SIG-M5 treated with dmso at 0.1 percent for 504 hours (cell line): ENCODE data around the gene ZNF385D.

Source experiments
- DNase-seq: peaks from one replicate; lab custom pipeline; 2025; ENCODE audit not compliant: unreplicated experiment; lab: John Stamatoyannopoulos, UW

The ZNF385D gene, protein sequence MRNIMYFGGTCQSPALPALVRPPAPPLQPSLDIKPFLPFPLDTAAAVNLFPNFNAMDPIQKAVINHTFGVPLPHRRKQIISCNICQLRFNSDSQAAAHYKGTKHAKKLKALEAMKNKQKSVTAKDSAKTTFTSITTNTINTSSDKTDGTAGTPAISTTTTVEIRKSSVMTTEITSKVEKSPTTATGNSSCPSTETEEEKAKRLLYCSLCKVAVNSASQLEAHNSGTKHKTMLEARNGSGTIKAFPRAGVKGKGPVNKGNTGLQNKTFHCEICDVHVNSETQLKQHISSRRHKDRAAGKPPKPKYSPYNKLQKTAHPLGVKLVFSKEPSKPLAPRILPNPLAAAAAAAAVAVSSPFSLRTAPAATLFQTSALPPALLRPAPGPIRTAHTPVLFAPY

DNA sequence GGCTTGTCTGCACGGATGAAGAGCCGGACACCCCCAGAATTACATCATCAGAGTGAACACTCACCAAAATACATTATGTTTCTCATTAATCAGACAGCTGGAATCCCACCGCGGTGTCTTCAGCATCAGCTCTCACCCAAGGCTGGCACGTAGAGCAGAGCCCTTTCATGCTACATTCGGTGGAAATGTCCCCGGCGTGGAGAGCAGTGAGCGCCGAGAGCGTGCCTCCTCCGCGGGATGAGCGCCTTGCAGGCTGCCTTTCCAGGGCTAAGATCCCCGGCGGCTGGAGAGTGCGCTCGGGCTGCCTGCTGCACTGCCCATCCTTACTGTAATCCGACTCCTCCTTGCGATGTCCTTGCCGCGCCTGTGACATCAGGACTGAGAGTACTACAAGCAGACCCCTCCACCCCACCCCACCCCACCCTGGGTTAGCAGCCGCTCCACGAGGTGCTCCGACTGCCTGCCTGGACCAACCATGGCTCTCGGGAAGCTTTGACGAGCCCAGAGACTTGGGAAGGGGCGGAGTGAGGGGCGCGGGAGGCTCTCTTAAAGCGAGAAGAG, at the start of gene ZNF385D:
Gene ZNF385D, minus strand, starts transcription at position 380 of the 561 bp plus-strand sequence. Its CDS starts 294 bp downstream, at position 86.
- DNase-seq, result no peak

- DNase-seq, result no peak
Measured at GRCh38 chr3:21798356-21799088, 47.5 kb upstream of the ZNF385D start.

GRCh38 chr3:21795921-21796320, 44.9 kb upstream of the ZNF385D start:
- no peak for DNase-seq

GRCh38 chr3:21795152-21795837, 44.3 kb upstream of the ZNF385D start:
- no peak for DNase-seq

- DNase-seq, result no peak
Measured at GRCh38 chr3:21794291-21794690, 43.3 kb upstream of the ZNF385D start.

- DNase-seq, result no peak
Measured at GRCh38 chr3:21792176-21792575, 41.2 kb upstream of the ZNF385D start.

GRCh38 chr3:21791356-21791755, 40.3 kb upstream of the ZNF385D start:
- DNase-seq, result no peak

GRCh38 chr3:21790466-21790865, 39.5 kb upstream of the ZNF385D start:
- no peak for DNase-seq

DNA sequence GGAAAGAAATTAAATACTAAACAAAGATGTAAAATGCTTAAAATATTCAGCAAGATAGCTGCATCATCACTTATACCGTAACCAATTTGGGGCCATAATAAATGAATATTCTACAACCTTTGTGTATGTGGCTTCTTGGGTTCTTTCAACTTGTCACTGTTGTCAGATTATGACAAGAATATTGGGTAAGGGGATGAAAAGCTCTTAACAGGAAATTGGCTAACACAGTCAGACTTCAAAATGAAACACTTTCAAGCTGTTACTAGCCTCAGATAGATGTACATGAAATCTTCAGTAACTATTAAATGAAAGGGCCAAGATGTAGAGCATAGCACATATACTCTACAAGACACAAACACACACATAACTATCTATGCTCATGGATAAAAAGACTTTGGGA, 38.7 kb upstream of the ZNF385D start:
- no peak for DNase-seq

DNA sequence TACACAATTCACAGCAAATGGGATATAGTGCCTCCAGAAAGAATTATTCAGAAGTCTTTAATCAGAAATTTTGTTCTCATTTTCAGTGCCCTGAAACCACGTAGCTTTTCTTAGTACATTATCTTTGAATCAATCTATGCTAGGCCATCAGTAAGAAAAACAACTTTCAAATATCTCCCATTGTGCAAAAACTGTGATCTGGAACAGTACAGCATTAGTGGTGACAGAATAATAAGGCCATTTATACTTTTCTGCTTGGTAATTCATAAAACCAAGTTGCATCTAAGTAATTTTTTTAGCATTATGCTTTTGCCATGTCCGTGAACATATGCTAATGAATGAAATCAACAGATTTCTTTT, 35.4 kb upstream of the ZNF385D start:
- DNase-seq, result no peak

DNA sequence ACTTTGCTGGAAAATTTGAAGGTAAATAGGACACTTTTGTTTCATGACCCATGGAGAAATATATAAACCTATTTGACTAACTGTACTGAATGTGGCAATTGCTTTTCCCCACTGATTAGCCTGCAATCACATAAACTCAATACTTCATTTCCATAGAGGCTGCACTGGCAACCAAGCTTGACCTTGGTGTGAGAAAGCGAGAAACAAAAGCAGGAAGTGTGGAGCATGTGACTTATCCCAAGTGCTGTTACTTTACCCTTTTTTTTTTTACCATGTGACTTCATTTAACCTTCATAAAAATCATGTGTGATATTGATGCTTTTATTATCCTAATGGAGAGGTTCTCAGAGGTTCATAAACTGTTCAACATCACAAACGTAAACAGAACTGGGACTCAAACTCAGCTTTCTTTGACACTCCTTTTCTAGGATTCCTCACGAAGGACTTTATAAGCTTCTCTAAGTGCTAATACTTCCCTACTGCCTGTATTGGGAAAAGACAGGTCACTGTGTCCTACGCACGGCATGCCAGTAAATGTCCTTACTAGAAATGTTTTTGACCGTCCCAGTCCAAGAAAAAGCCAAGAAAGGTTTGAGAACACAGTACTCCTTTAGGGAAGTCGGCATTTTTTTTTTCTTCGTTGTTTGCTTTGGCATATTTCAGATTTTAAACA, 34.9 kb upstream of the ZNF385D start:
- DNase-seq, result no peak

GRCh38 chr3:21783839-21784238, 32.8 kb upstream of the ZNF385D start:
- no peak for DNase-seq

GRCh38 chr3:21781355-21781754, 30.3 kb upstream of the ZNF385D start:
- no peak for DNase-seq

DNA sequence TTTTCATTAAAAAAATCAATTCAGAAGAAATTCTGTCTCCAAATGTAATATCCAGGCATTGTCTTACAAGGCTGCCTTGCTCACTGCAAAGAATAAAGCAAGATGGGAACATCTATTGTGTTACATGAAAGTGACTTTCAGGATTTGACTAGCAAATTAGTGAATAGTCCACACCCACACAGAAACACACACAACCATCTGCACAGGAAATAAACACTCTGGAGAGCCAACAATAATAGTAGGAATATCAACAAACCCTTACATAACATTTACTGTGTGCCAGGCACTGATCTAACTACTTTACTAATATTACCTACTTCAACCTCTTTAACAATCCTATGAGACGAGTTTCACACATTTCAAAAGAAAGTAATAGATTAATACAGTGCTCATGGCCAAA, 28.9 kb upstream of the ZNF385D start:
- no peak for DNase-seq

DNA sequence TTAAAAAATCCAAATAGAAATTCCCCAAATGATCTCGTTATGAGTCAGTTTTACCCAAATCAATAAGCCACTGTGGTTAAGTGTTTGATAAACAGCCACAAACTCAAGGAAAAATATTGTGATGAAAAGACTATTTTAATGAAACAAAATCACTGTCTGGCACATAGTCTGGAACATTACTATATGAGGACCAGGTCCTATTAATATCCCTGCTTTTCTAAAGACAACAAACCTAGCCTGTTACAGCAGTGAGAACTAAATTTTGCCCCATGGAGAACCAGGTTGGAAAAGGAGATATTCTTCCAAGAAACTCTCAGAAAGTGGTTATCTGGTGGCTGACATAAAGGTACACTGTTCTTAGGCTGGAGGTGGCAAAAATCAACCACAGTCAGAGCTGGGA, 27.7 kb upstream of the ZNF385D start:
- no peak for DNase-seq

GRCh38 chr3:21777821-21778220, 26.8 kb upstream of the ZNF385D start:
- no peak for DNase-seq

GRCh38 chr3:21766002-21766401, 15.0 kb upstream of the ZNF385D start:
- DNase-seq, result no peak

GRCh38 chr3:21755896-21756295, 4.9 kb upstream of the ZNF385D start:
- no peak for DNase-seq

GRCh38 chr3:21754839-21755238, 3.8 kb upstream of the ZNF385D start:
- no peak for DNase-seq

GRCh38 chr3:21752749-21753347, 1.8 kb upstream of the ZNF385D start:
- peak; percentile 37 for DNase-seq

- DNase-seq, result no peak
Measured at GRCh38 chr3:21751886-21752285, 876 bp upstream of the ZNF385D start.
